ENCODE measurements around the gene LRRC41. TPM values are rescaled to one million over a fixed set of nuclear protein-coding genes. Genes with fewer than 3 reads are reported as not detected.
"Not testable (repeated sequence)": the region's sequence is repeated elsewhere in the genome, so short reads cannot be mapped to it uniquely, and the experiment has no call there.

LRRC41 gene
- polyA plus RNA-seq, 1 donor from 2014 or later, result 52.9 TPM

- not testable (repeated sequence) for H3K27me3 ChIP-seq (ENCODE audit: insufficient read depth, low read depth, low read length); H3K27ac ChIP-seq (ENCODE audit: low read length); H4K20me1 ChIP-seq (ENCODE audit: insufficient read depth); H2AFZ ChIP-seq (ENCODE audit: low read depth, low read length); H3K36me3 ChIP-seq (ENCODE audit: insufficient read depth, low read length); H3K79me2 ChIP-seq (replicated peaks; ENCODE audit: insufficient read depth, low read length); H3K9ac ChIP-seq (ENCODE audit: low read length); H3K4me2 ChIP-seq (ENCODE audit: low read length); H3K4me3 ChIP-seq (ENCODE audit: low read length); H3K9me3 ChIP-seq (ENCODE audit: low read length); H3K9me2 ChIP-seq (ENCODE audit: insufficient read depth, low read length); H3F3A ChIP-seq (ENCODE audit: insufficient read depth, low read length, poor library complexity, severe bottlenecking)
Observed at GRCh38 chr1:46246136-46246535, 57.3 kb downstream of the LRRC41 start.

- Histone ChIP-seq H3K9me2 (ENCODE audit: insufficient read depth, low read length) (no peaks in the 10 kb centered on the region), H3K9ac (ENCODE audit: low read length) (no peak overlapping the region), H3K4me3 (ENCODE audit: low read length) (no peak overlapping the region), H2AFZ (ENCODE audit: low read depth, low read length) (no peak overlapping the region), H4K20me1 (ENCODE audit: insufficient read depth) (no peaks in the 10 kb centered on the region), H3K9me3 (ENCODE audit: low read length) (no peaks in the 10 kb centered on the region), H3K4me2 (ENCODE audit: low read length) (no peak overlapping the region), H3K27ac (ENCODE audit: low read length) (no peak overlapping the region), H3K36me3 (ENCODE audit: insufficient read depth, low read length) (no peaks in the 10 kb centered on the region), H3K27me3 (ENCODE audit: insufficient read depth, low read depth, low read length) (no peaks in the 10 kb centered on the region), H3F3A (ENCODE audit: insufficient read depth, low read length, poor library complexity, severe bottlenecking) (no peaks in the 10 kb centered on the region), H3K79me2 (replicated peaks; ENCODE audit: insufficient read depth, low read length) (no peaks in the 10 kb centered on the region)
- no peak for TF ChIP-seq EZH2 (IDR thresholded peaks at IDR 0.05; ENCODE audit: borderline replicate concordance, insufficient read depth, low read length, poor library complexity, severe bottlenecking)
- TF ChIP-seq POLR2AphosphoS5 (IDR thresholded peaks at IDR 0.05), result no peak
- no peak for TF ChIP-seq EP300 (conservative IDR thresholded peaks at IDR 0.05; ENCODE audit: poor library complexity, severe bottlenecking)
- no peak for TF ChIP-seq MXI1 (conservative IDR thresholded peaks at IDR 0.05; ENCODE audit: poor library complexity, severe bottlenecking)
- TF ChIP-seq TAF1 (IDR thresholded peaks at IDR 0.05; ENCODE audit: low read depth), result no peak
- TF ChIP-seq CTCF (IDR thresholded peaks at IDR 0.05; ENCODE audit: poor library complexity, severe bottlenecking), result no peak
- no peak for TF ChIP-seq SMC3 (conservative IDR thresholded peaks at IDR 0.05; ENCODE audit: poor library complexity)
Observed at GRCh38 chr1:46244656-46245371, 58.6 kb downstream of the LRRC41 start.

- not testable (repeated sequence) for H3K4me2 ChIP-seq (ENCODE audit: low read length); H3K9me2 ChIP-seq (ENCODE audit: insufficient read depth, low read length); H3F3A ChIP-seq (ENCODE audit: insufficient read depth, low read length, poor library complexity, severe bottlenecking); H3K79me2 ChIP-seq (replicated peaks; ENCODE audit: insufficient read depth, low read length); H3K27me3 ChIP-seq (ENCODE audit: insufficient read depth, low read depth, low read length); H3K36me3 ChIP-seq (ENCODE audit: insufficient read depth, low read length); H3K4me3 ChIP-seq (ENCODE audit: low read length); H3K27ac ChIP-seq (ENCODE audit: low read length); H4K20me1 ChIP-seq (ENCODE audit: insufficient read depth); H2AFZ ChIP-seq (ENCODE audit: low read depth, low read length); H3K9ac ChIP-seq (ENCODE audit: low read length); H3K9me3 ChIP-seq (ENCODE audit: low read length)
Observed at GRCh38 chr1:46243831-46244230, 59.6 kb downstream of the LRRC41 start.

- Histone ChIP-seq H3K36me3 (ENCODE audit: insufficient read depth, low read length) (no peaks in the 10 kb centered on the region), H3F3A (ENCODE audit: insufficient read depth, low read length, poor library complexity, severe bottlenecking) (no peaks in the 10 kb centered on the region), H3K9me3 (ENCODE audit: low read length) (no peaks in the 10 kb centered on the region), H3K79me2 (replicated peaks; ENCODE audit: insufficient read depth, low read length) (no peaks in the 10 kb centered on the region), H3K27me3 (ENCODE audit: insufficient read depth, low read depth, low read length) (no peaks in the 10 kb centered on the region), H3K4me2 (ENCODE audit: low read length) (no peak overlapping the region), H3K4me3 (ENCODE audit: low read length) (no peak overlapping the region), H4K20me1 (ENCODE audit: insufficient read depth) (no peaks in the 10 kb centered on the region), H3K27ac (ENCODE audit: low read length) (no peak overlapping the region), H2AFZ (ENCODE audit: low read depth, low read length) (no peak overlapping the region), H3K9me2 (ENCODE audit: insufficient read depth, low read length) (no peaks in the 10 kb centered on the region), H3K9ac (ENCODE audit: low read length) (no peak overlapping the region)
- no peak for TF ChIP-seq REST (IDR thresholded peaks at IDR 0.05; ENCODE audit: borderline replicate concordance)
- no peak for TF ChIP-seq MXI1 (conservative IDR thresholded peaks at IDR 0.05; ENCODE audit: poor library complexity, severe bottlenecking)
- TF ChIP-seq SMC3 (conservative IDR thresholded peaks at IDR 0.05; ENCODE audit: poor library complexity), result no peak
- no peak for TF ChIP-seq POLR2AphosphoS5 (IDR thresholded peaks at IDR 0.05)
- no peak for TF ChIP-seq EZH2 (IDR thresholded peaks at IDR 0.05; ENCODE audit: borderline replicate concordance, insufficient read depth, low read length, poor library complexity, severe bottlenecking)
- TF ChIP-seq RAD21 (conservative IDR thresholded peaks at IDR 0.05), result no peak
- no peak for TF ChIP-seq EP300 (conservative IDR thresholded peaks at IDR 0.05; ENCODE audit: poor library complexity, severe bottlenecking)
- TF ChIP-seq TAF1 (IDR thresholded peaks at IDR 0.05; ENCODE audit: low read depth), result no peak
- no peak for TF ChIP-seq CTCF (IDR thresholded peaks at IDR 0.05; ENCODE audit: poor library complexity, severe bottlenecking)
Observed at GRCh38 chr1:46242918-46243317, 60.5 kb downstream of the LRRC41 start.

Data from neural cell (in vitro differentiated cells).